ENCODE results near the gene ANKZF1.

Gene ANKZF1

DNA sequence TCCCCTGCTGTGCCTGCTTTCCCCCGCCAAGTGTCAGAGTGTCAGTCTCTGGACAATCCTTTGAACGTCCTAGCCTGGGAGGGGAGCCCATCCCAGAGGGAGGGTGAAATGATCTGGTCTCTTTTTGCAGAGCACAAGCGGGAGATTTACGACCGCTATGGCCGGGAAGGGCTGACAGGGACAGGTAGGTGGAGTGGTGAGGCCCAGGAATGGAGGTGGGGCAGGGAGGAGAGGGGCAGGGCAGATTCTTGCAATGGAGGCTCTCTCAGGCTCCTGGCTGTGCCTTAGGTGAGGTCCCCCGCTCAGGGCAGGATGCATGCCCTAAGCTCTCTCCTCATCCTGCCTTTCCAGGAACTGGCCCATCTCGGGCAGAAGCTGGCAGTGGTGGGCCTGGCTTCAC lies 52.0 kb downstream of the ANKZF1 start:
- DNase-seq (ENCODE audit: low read depth in 2 of 2) = no peak

DNA sequence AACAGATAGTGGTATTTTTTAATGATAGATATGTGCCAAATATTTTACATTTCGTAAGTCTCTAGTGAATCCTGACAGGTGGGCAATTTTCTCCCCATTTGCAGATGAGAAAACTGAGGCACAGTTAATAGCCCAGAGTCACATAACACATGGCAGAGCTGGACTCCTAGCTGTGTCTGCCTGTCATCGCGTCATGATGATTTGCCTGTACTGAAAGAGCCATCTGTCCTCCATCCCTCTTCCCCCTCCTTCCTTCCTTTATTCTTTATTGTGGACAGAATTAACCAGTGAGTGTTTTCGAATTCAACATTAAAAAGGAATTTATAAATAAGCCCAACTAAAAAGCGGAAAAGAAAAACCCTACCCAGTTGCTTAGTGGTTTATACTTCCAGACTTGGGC lies 52.8 kb downstream of the ANKZF1 start:
- DNase-seq (ENCODE audit: low read depth in 2 of 2) = no peak

DNA sequence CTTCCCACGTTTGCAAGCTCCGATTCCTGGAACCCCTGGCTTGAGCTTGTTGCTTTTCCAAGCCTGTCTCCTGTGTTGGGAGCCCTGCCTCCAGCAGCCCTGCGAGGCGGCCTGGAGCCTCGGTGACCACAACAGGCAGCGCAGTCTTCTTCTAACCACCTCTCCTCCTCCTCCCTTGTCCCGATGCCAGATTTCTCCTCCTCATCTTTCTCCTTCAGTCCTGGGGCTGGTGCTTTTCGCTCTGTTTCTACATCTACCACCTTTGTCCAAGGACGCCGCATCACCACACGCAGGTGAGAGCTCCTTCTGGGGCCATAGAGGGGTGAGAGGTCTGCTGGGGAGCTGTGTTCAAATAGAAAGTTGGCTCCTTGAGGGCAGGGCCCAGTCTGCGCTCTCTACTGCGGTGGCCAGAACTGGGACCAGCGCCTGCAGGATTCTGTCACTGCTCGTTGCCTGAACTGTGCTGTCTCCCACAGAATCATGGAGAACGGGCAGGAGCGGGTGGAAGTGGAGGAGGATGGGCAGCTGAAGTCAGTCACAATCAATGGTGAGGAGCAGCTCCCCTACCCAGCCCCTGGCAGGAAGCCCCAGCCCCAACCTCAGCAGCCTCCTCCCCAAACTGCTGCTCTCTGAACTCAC lies 53.5 kb downstream of the ANKZF1 start:
- no peak for DNase-seq (ENCODE audit: low read depth in 2 of 2)

DNA sequence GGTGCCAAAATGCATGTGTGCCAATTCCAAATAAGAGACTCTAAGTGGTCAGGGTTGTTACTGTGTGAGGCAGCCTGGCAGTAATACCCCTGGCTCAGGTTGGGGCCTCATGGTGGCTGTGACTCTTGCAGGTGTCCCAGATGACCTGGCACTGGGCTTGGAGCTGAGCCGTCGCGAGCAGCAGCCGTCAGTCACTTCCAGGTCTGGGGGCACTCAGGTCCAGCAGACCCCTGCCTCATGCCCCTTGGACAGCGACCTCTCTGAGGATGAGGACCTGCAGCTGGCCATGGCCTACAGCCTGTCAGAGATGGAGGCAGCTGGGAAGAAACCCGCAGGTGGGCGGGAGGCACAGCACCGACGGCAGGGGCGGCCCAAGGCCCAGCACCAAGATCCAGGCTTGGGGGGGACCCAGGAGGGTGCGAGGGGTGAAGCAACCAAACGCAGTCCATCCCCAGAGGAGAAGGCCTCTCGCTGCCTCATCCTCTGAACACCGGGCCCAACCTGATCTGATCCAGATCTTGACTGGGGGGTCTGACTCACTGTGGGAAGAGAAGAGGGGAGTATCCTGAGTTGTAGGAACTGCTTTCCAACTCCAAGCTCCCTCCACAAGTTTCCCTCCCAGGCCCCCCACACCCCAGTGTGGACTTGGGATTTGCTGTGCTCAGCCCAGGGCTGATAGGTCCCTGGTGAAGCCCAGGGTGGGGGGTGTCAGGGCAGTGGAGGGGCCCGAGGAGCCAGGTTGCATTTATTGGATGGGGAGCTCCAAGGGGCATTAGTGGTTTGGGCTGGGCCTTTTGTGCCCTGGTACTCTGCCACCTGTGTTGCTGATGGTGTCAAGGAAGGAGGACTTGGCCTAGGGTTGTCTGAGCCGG lies 55.1 kb downstream of the ANKZF1 start:
- no peak for DNase-seq (ENCODE audit: low read depth in 2 of 2)

DNA sequence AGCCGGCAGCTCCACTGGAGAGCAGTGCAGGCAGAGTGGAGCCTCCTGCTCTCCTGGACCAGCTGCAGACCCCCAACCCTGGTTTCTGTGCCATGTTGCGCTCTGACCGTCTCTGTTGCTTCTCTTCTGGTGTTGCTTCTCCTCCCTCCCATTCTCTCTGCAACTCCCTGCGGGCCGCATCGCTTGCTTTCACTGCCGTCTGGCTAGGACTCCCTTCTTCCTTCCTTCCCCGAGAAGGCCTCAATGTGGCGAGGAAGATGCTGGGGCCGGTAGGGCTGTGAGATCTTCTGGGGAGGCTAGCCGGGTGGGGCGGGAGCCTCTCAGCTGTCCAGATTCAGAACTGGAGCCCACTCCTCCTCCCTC lies 55.7 kb downstream of the ANKZF1 start:
- DNase-seq (ENCODE audit: low read depth in 2 of 2) = no peak

DNA sequence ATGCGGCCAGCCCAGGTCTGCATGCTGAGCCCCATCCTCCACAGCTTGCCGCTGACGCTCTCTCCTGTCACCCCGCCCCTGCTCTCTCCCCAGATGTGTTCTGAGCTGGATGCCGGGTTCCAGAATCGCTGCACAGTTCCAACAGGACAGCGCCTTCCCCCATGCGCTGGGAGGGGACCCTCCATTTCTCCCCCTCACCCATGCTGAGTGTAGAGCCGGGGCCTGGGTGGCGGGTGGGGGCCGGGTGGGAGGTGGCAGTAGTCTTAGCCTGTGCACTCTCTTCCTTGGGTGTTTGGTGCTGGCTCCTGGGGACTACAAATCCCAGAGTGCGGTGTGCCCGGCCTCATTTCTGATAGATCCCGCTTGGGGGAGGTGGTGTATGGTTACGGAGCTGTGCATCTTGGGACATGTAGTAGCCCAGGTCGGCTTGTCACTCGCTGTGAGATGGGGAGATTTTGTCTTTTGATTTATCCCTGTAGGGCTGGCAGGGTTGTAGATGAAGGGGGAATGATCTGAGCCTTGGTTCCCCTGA lies 56.4 kb downstream of the ANKZF1 start:
- no peak for DNase-seq (ENCODE audit: low read depth in 2 of 2)

Measured in stimulated activated CD8-positive, alpha-beta memory T cell treated with anti-CD3 and anti-CD28 coated beads, Interleukin-2, amount 100 ng/mL, for 1 hour (primary cell).